Neural cell (in vitro differentiated cells): ENCODE results near the gene MUSK.

Experiments used
- CTCF ChIP-seq: fragments of 450-650 bp; IDR thresholded peaks from 2 replicates; pipeline ENCODE4 v1.5.1; 2014; ENCODE audit warnings: antibody characterized with exemption, mild to moderate bottlenecking, moderate library complexity; ENCODE audit not compliant: poor library complexity, severe bottlenecking
- EP300 ChIP-seq: fragments of 450-650 bp; conservative IDR thresholded peaks from 2 replicates; pipeline ENCODE4 v1.6.1; 2014; ENCODE audit warnings: antibody characterized with exemption, mild to moderate bottlenecking, moderate library complexity; ENCODE audit not compliant: poor library complexity, severe bottlenecking
- EZH2 ChIP-seq: fragments of 200-600, 300-800 bp; shearing (Covaris generic), sonication (generic); IDR thresholded peaks from 2 replicates; pipeline ENCODE4 v1.6.1; 2014; ENCODE audit warnings: antibody characterized with exemption, low read length, borderline replicate concordance, mild to moderate bottlenecking; ENCODE audit not compliant: insufficient read depth, poor library complexity, severe bottlenecking
- MXI1 ChIP-seq: fragments of 450-650 bp; conservative IDR thresholded peaks from 2 replicates; pipeline ENCODE4 v1.6.1; 2014; ENCODE audit warnings: antibody characterized with exemption, mild to moderate bottlenecking; ENCODE audit not compliant: poor library complexity, severe bottlenecking
- POLR2AphosphoS5 ChIP-seq: IDR thresholded peaks from 2 replicates; pipeline ENCODE4 v1.6.1; 2012
- REST ChIP-seq: IDR thresholded peaks from 2 replicates; pipeline ENCODE4 v1.6.1; 2012; ENCODE audit warnings: borderline replicate concordance

DNA sequence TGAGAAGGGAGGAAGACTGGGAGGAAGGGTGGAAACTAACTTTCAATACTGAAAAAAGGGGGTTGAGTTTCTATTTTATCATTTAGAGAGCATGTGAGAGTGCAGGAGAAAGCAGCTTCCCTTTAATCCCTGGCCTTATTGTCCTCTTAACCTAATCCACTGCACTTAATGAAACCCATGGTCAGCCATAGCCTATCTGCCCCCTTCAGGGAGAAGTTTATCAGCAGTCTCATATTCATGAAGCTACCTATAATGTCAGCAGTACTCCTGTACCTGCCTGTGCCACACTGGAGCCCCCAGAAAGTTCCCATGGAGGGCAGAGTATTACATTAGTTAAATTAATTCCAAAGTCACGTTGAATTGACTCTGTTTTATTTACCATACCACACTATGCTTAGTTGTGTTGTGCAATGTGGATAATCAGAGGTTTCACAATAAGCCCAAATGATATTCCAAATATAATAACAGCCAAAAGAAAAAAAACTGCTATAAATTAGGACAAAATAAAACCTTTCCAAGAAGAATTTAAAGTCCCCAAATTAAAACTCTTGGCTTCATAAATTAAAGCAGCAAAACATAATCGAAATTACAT is 62.9 kb downstream of the MUSK start:
- TF ChIP-seq CTCF = no peak
- no peak for TF ChIP-seq REST
- TF ChIP-seq POLR2AphosphoS5 = no peak
- TF ChIP-seq MXI1 = no peak
- no peak for TF ChIP-seq EZH2
- no peak for TF ChIP-seq EP300
